Tibial nerve (tissue), 4 donors: ENCODE data around the gene ATP11A. TPM values are rescaled to one million over a fixed set of nuclear protein-coding genes. Genes with fewer than 3 reads are reported as not detected.

Experiments used
- DNase-seq, 2 donors: peaks; one replicate each; pipeline ENCODE4 v3.0.0-alpha.2; 2019; ENCODE audit warnings: low spot score in 2 of 2
- H3K27ac ChIP-seq, 4 donors: fragments of 200-600 bp; sonication (generic) in 3 of 4; one replicate each; pipeline ENCODE4 v1.5.1; 2017 to 2019; ENCODE audit warnings: mild to moderate bottlenecking in 1 of 4
- H3K27me3 ChIP-seq, 2 donors: fragments of 200-600 bp; sonication (generic) in 1 of 2; one replicate each; pipeline versions ENCODE4 v1.5.1 to v1.6.0; 2017 to 2019
- H3K36me3 ChIP-seq, 3 donors: fragments of 200-600 bp; sonication (generic); one replicate each; pipeline ENCODE4 v1.5.1; 2018 to 2019
- H3K4me1 ChIP-seq, 4 donors: fragments of 200-600 bp; sonication (generic) in 3 of 4; one replicate each; pipeline ENCODE4 v1.5.1; 2017 to 2019
- H3K4me3 ChIP-seq, 4 donors: fragments of 200-600 bp; sonication (generic) in 3 of 4; one replicate each; pipeline ENCODE4 v1.5.1; 2017 to 2019; ENCODE audit warnings: mild to moderate bottlenecking in 1 of 4, moderate library complexity in 1 of 4
- H3K9me3 ChIP-seq, 4 donors: fragments of 200-600 bp; sonication (generic) in 3 of 4; one replicate each; pipeline ENCODE4 v1.5.1; 2017 to 2019
- EP300 ChIP-seq, 2 donors: sonication (generic); formaldehyde crosslinking; IDR thresholded peaks; one replicate each; pipeline ENCODE4 v1.6.1; 2017; ENCODE audit warnings: antibody characterized with exemption in 2 of 2, mild to moderate bottlenecking in 1 of 2
- POLR2A ChIP-seq, 2 donors: fragments of 450-650 bp; IDR thresholded peaks; one replicate each; pipeline ENCODE4 v1.6.1; 2017; ENCODE audit warnings: antibody characterized with exemption in 2 of 2, mild to moderate bottlenecking in 2 of 2, moderate library complexity in 2 of 2
- WGBS, 2 donors: methylation state at CpG; one replicate each; pipeline ENCODE4 v1.1.5; 2018; 5-methylcytosine and 5-hydroxymethylcytosine counted together
- total RNA-seq, 4 donors: library from RNA; depleted of rRNA; stranded (reverse); fragments of >200 nt; gene quantifications; one replicate each; pipeline ENCODE4 v1.1.0, GENCODE V29; 2016
- TF ChIP-seq, protein P1 (sequence below), 5 experiments: fragments of 200-600 bp in 3 of 5; fragments of 450-650 bp in 2 of 5; sonication (generic) in 3 of 5; IDR thresholded peaks; one replicate each; pipeline ENCODE4 v1.5.1; 2016 to 2019; ENCODE audit warnings: antibody characterized with exemption in 5 of 5, mild to moderate bottlenecking in 3 of 5, moderate library complexity in 2 of 5

ATP11A gene
- total RNA-seq, 4 donors from 2014 or later = 24.7 to 61.5 (median 35.0) TPM

- Histone ChIP-seq H3K36me3 (peaks cover 0 to 12% (median 0%) of the 10 kb centered on the region in 3 donors), H3K9me3 (peaks cover 0 to 13% (median 0%) of the 10 kb centered on the region in 4 donors), H3K4me1 (peaks cover 0 to 32% (median 19%) of the 10 kb centered on the region in 4 donors), H3K4me3 (no peak overlapping the region), H3K27me3 (no peaks in the 10 kb centered on the region), H3K27ac (peak overlapping the region in 2 of 4 donors; percentile 28 to 90)
- TF ChIP-seq POLR2A (IDR thresholded peaks at IDR 0.05) = no peak
- TF ChIP-seq EP300 (IDR thresholded peaks at IDR 0.05) = no peak
- TF ChIP-seq, protein P1, sequence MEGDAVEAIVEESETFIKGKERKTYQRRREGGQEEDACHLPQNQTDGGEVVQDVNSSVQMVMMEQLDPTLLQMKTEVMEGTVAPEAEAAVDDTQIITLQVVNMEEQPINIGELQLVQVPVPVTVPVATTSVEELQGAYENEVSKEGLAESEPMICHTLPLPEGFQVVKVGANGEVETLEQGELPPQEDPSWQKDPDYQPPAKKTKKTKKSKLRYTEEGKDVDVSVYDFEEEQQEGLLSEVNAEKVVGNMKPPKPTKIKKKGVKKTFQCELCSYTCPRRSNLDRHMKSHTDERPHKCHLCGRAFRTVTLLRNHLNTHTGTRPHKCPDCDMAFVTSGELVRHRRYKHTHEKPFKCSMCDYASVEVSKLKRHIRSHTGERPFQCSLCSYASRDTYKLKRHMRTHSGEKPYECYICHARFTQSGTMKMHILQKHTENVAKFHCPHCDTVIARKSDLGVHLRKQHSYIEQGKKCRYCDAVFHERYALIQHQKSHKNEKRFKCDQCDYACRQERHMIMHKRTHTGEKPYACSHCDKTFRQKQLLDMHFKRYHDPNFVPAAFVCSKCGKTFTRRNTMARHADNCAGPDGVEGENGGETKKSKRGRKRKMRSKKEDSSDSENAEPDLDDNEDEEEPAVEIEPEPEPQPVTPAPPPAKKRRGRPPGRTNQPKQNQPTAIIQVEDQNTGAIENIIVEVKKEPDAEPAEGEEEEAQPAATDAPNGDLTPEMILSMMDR (IDR thresholded peaks at IDR 0.05) = no peak
- DNase-seq = no peak
- WGBS, 2 donors = 71 to 77% methylated on average over 16 of the region's 16 CpGs
These were observed 23.8 kb downstream of the ATP11A start for GRCh38 chr13:112713517-112714253.

- no peak for DNase-seq
- TF ChIP-seq, protein P1 (IDR thresholded peaks at IDR 0.05) = no peak
- TF ChIP-seq EP300 (IDR thresholded peaks at IDR 0.05) (no peak), POLR2A (IDR thresholded peaks at IDR 0.05) (no peak)
- Histone ChIP-seq H3K27ac (no peak overlapping the region), H3K4me1 (peaks cover 0 to 32% (median 19%) of the 10 kb centered on the region in 4 donors), H3K9me3 (peaks cover 0 to 13% (median 0%) of the 10 kb centered on the region in 4 donors), H3K36me3 (peaks cover 0 to 15% (median 0%) of the 10 kb centered on the region in 3 donors), H3K27me3 (no peaks in the 10 kb centered on the region), H3K4me3 (no peak overlapping the region)
- 92 to 93% methylated on average over 23 of the region's 23 CpGs for WGBS, 2 donors
These were observed 24.7 kb downstream of the ATP11A start for GRCh38 chr13:112714376-112715174.

DNA sequence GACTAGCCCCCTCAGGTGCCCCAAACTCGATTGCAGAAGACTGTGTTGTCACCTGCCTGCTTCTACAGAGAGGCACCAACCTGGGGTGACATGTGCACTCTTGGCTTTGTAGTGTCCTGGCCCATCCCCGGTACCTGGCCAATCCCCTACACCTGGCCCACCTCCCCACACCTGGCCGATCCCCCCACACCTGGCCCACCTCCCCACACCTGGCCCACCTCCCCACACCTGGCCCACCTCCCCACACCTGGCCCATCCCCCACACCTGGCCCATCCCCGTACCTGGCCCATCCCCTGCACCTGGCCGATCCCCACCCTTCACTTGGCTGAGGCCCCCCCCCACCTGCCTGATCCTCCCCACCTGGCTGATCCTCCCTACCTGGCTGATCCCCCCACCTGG lies 25.4 kb downstream of the ATP11A start:
- peaks cover 0 to 31% (median 19%) of the 10 kb centered on the region in 4 donors for H3K4me1 ChIP-seq
- no peak overlapping the region for H3K27ac ChIP-seq
- H3K4me3 ChIP-seq = no peak overlapping the region
- TF ChIP-seq EP300 (IDR thresholded peaks at IDR 0.05) (no peak), POLR2A (IDR thresholded peaks at IDR 0.05) (no peak)
- TF ChIP-seq, protein P1 (IDR thresholded peaks at IDR 0.05) = no peak
- peaks cover 0 to 13% (median 0%) of the 10 kb centered on the region in 4 donors for H3K9me3 ChIP-seq
- WGBS, 2 donors = 71 to 79% methylated on average over 4 of the region's 5 CpGs
- DNase-seq = no peak
- H3K27me3 ChIP-seq = no peaks in the 10 kb centered on the region
- H3K36me3 ChIP-seq = peaks cover 0 to 15% (median 0%) of the 10 kb centered on the region in 3 donors

DNA sequence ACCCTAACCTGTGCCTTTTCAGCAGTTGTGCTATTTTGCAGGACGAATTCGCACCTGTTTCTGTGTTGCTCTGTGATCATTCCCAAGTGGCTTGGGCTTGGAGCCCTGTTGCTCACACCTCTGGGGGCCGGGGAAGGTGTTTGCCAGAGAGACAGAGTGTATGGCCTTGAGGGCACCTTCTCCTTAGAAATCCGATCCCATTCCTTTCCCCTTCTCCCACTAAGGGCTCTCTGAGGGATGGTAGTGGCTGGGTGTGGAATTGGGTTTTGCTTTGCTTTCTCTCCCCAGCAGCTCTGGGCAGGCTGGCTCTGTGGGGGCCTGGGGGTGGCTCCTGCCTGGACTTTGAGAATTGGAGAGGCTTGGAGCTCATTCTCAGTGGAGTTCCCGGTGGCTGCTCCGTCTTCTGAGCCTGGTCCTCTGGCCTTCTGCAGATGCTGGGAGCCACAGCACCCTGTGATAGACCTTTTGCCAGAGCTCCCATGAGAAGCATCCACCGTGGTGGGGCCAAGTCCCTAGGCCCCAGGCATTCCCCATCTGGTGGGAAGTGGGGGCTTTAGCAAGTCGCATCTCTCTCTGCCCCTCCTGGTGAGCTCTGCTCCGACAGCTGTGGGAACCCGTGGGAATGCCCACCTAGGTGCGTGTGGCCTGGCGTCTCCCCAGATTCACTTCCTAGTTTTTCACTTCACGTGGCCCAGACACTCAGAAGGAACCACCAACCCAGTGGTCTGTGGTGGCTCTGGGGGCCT lies 26.1 kb downstream of the ATP11A start:
- H3K4me1 ChIP-seq = peaks cover 0 to 25% (median 15%) of the 10 kb centered on the region in 4 donors
- no peak overlapping the region for H3K27ac ChIP-seq
- DNase-seq = no peak
- TF ChIP-seq, protein P1 (IDR thresholded peaks at IDR 0.05) = no peak
- TF ChIP-seq EP300 (IDR thresholded peaks at IDR 0.05) = no peak
- no peak for TF ChIP-seq POLR2A (IDR thresholded peaks at IDR 0.05)
- H3K27me3 ChIP-seq = no peaks in the 10 kb centered on the region
- 76 to 83% methylated on average over 12 to 13 of the region's 13 CpGs for WGBS, 2 donors
- peaks cover 0 to 15% (median 0%) of the 10 kb centered on the region in 3 donors for H3K36me3 ChIP-seq
- H3K4me3 ChIP-seq = no peak overlapping the region
- H3K9me3 ChIP-seq = peaks cover 0 to 13% (median 0%) of the 10 kb centered on the region in 4 donors
